NOMO-1 treated with DMSO at 0.1 percent for 48 hours (cell line): ENCODE data around the gene RPL41.

Experiments
- DNase-seq: peaks from one replicate; lab custom pipeline; 2025; ENCODE audit not compliant: unreplicated experiment; lab: John Stamatoyannopoulos, UW

RPL41 gene

DNA sequence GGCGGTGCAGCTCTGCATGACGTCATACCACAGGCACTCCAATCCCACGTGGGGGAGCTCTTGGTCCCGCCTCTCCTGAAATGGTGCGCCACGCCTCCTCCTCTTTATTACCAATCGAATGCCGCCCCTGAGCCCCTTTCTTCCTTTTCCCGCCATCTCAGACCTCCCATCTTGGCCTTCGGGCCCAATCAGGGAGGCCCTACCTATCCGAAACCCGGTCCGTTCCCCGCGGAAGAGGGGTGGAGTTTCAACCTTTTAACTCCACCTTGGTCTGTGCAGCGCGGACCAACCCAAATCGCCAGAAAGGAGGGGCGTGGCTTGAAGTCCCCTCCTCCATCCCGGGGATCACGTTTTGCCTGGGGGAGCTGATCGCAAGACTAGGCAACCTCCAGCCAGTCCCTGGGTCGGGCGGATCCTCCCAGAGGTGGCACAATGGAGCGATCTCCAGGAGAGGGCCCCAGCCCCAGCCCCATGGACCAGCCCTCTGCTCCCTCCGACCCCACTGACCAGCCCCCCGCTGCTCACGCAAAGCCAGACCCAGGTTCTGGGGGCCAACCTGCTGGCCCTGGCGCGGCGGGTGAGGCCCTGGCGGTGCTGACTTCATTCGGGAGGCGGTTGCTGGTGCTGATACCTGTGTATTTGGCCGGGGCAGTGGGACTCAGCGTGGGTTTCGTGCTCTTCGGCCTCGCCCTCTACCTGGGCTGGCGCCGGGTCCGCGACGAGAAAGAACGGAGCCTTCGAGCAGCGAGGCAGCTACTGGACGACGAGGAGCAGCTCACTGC, 11.6 kb downstream of the RPL41 start, which contains the start of gene ESYT1:
ESYT1 (plus strand) TSS at position 380 of the 782 bp plus-strand sequence; CDS start at position 433, 53 bp downstream.
- peak; percentile 100 for DNase-seq

DNA sequence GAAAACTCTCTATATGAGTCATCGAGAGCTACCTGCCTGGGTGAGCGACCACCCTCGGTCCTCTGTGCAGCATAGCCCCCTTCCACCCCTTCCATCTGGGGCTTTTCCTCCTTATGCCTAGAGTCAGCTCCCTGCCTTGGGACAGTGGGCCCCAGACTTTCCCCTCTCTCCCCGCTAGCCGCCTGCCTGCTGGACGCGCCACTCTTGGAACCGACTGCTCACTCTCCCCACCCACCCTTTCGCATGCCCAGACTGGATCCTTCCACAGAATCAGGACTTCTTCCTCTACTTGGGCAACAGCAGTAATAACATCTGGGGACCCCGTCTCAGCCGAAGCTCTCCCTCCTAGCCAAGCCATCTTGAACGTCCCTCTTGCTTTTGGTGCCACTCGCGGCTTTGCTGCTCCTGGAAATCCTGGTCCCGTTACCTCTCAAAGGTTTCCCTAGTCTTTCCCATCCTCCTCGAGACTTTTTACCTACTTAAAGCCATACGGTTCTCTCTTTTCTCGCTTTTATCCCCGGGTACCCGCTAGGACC, 12.3 kb downstream of the RPL41 start:
- DNase-seq, result no peak

- peak; percentile 55 for DNase-seq
These were observed 12.9 kb downstream of the RPL41 start for GRCh38 chr12:56129206-56129941.

DNA sequence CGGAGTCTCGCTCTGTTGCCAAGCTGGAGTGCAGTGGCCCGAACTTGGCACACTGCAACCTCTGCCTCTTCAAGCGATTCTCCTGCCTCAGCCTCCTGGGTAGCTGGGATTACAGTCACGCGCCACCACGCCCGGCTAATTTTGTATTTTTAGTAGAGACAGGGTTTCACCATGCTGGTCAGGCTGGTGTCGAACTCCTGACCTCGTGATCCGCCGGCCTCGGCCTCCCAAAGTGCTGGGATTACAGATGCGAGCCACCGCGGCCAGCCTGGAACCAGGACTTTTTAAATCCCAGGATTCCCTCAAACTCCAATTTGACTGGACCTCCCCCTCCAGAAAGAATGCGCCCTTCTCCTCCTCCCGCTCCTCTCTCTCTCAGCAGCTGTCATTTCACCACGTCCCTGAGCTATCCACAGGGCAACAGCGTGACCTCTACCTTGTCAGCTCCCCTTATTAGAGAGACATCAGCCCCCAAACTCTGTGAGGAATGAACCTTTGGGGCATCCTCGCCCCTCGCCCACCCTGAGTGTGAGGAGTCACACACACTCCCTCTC, 13.6 kb downstream of the RPL41 start:
- DNase-seq, result no peak

- DNase-seq, result no peak
These were observed 14.4 kb downstream of the RPL41 start for GRCh38 chr12:56130876-56131275.

GRCh38 chr12:56134897-56135296, 18.5 kb downstream of the RPL41 start:
- no peak for DNase-seq

DNA sequence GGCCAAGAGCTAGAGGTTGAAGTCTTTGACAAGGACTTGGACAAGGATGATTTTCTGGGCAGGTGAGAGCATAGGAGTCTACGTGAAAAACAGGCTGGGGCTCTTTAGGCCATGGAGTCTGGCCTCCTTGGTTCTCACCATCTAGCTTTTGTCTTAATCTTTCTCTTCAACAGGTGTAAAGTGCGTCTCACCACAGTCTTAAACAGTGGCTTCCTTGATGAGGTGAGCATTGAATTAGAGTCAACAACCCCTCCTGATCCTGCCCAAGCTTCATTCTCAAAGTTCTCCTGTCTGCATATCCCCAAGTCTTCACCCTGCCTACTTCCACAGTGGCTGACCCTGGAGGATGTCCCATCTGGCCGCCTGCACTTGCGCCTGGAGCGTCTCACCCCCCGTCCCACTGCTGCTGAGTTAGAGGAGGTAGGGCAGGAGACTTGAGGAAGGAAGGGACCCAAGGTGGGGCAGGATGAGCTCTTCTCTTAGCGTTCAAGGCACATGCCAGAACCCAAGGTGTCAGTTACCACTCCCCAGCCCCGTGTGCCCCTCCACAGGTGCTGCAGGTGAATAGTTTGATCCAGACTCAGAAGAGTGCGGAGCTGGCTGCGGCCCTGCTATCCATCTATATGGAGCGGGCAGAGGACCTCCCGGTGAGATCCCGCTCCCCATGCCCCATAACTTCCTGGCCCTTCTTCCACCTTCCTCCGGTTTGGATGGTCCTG, 21.6 kb downstream of the RPL41 start:
- DNase-seq, result no peak

DNA sequence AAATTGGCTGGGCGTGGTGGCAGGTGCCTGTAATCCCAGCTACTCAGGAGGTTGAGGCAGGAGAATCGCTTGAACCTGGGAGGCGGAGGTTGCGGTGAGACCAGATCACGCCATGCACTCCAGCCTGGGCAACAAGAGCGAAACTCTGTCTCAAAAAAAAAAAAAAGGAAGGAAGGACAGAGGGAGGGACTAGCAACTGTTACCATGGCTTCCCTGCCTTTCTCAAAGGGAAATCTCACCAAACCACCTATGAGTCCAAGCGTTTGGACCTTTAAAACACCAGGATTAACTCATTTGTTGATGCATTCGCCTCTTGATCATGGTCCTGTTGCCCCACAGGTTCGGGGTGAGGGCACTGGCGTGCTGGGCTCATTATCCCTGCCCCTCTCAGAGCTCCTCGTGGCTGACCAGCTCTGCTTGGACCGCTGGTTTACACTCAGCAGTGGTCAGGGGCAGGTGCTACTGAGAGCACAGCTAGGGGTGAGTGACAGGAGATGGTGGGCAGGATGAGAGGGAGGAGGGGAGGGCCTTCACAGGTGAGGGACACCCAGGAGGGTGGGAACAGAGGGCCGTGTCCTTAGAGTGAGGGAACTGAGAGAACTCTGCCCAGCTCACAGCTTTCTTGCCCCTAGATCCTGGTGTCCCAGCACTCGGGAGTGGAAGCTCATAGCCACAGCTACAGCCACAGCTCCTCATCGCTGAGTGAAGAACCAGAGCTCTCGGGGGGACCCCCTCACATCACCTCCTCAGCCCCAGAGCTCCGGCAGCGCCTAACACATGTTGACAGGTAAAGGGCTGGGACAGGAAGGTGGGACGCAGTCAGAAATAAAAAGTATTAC, 25.7 kb downstream of the RPL41 start:
- DNase-seq, result peak; percentile 52

- no peak for DNase-seq
These were observed 26.8 kb downstream of the RPL41 start for GRCh38 chr12:56143217-56143616.

DNA sequence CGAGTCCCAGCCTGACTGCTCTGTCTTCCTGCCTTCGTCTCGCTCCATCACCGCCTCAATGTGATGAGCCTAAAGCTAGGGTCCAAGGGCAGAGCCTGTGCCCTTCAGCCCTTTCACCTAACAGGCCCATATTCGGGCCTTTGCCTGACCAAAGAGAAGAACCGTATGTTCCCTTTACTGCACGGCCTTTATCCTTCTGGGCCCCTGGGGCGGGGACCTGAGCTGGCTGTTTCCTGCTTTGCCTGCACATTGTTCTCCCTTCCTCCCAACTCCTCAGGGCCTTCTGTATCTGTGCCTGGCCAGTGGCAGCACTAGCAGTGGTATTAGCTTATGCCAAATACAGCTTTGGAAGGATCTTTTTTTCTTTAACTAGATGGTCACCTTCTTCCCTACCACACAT, 27.4 kb downstream of the RPL41 start:
- no peak for DNase-seq

GRCh38 chr12:56145217-56145616, 28.8 kb downstream of the RPL41 start:
- DNase-seq, result no peak

- DNase-seq, result no peak
These were observed 30.3 kb downstream of the RPL41 start for GRCh38 chr12:56146492-56147460.

- peak; percentile 25 for DNase-seq
These were observed 34.1 kb downstream of the RPL41 start for GRCh38 chr12:56150563-56150962.

GRCh38 chr12:56151672-56152131, 35.3 kb downstream of the RPL41 start:
- peak; percentile 61 for DNase-seq

DNA sequence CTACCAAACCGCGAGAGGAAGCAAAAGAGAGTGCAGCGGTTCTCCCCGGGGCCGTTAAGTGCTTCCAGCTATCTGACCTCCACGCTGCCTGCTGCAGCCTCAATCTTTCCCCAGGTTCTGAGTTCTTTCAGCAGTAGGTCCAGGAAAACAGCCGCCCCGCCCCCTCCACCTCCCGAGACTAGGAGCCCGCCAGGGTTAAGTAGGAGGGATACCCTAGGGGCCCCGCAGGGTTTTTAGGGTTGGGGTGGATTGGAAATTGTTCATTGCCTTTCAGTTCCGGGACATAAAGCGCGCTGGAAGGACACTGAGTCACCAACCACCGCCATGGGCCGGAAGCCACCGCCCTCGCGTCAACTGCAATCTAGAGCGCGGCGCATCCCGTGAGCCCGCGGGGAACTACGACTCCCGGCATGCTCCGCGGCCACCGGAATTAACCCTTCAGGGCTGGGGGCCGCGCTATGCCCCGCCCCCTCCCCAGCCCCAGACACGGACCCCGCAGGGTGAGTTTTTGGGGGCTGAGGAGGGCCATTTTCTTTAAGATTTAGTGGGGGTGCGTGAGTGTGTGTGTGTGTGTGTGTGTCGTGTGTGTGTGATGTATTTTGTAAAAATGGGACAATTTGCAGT, 35.8 kb downstream of the RPL41 start, which contains the start of gene MYL6B:
MYL6B (plus strand) TSS at position 456 of the 624 bp plus-strand sequence. CDS start 1,332 bp downstream, outside the sequence.
- peak; percentile 89 for DNase-seq

GRCh38 chr12:56152756-56153677, 36.6 kb downstream of the RPL41 start:
- DNase-seq, result no peak

DNA sequence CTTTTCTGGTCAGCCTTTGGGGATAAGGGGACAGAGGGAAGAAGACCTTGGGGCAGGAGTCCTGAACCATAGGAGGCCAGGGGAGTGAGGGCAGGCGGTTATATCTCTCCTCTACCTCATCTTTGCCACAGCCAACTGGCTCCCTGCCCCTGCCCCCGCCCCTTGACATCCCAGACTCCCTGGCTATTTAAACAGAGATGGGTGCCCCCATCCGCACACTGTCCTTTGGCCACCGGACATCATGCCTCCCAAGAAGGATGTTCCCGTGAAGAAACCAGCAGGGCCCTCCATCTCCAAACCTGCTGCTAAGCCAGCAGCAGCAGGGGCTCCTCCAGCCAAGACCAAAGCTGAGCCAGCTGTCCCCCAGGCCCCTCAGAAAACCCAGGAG, 37.2 kb downstream of the RPL41 start:
- DNase-seq, result no peak
